ENCODE measurements around the gene DPEP1.
"Not testable (repeated sequence)": the region's sequence is repeated elsewhere in the genome, so short reads cannot be mapped to it uniquely, and the experiment has no call there.

The DPEP1 gene

DNA sequence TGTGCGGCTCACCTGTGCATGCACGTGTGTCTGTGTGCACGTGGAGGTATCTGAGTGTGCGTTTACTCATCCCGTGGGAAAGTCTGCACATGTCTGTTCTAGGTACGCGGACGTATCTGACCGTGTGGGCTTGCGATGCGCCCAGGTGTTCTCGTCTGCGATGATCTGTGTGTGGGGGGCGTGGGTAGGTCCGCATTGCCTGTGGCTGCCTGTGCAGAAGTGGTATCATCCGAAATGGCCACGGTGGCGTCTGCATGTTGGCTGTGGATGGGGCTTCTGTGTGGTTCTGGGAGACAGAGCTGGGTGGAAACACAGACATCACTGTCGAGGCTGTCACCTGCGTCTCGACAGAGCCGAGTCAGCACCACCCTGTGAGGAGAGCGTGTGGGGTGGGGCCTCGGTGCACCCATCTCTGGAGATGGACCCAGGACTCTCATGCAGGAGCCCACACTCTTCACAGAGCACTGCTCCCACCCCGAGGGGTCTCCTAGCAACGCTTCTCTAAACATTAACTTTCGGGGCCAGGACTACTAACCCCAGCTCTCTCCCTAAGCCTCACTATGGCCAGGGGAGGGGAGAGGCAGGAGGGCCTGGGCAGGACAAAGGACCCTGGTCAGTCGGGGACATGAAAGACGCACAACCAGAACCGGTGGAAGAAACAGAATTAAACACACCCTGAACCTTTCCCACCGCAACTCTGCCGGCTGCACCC is 8.4 kb downstream of the DPEP1 start:
- DNase-seq, result no peak

- DNase-seq, result no peak
These were observed 10.2 kb downstream of the DPEP1 start for GRCh38 chr16:89623511-89624261.

DNA sequence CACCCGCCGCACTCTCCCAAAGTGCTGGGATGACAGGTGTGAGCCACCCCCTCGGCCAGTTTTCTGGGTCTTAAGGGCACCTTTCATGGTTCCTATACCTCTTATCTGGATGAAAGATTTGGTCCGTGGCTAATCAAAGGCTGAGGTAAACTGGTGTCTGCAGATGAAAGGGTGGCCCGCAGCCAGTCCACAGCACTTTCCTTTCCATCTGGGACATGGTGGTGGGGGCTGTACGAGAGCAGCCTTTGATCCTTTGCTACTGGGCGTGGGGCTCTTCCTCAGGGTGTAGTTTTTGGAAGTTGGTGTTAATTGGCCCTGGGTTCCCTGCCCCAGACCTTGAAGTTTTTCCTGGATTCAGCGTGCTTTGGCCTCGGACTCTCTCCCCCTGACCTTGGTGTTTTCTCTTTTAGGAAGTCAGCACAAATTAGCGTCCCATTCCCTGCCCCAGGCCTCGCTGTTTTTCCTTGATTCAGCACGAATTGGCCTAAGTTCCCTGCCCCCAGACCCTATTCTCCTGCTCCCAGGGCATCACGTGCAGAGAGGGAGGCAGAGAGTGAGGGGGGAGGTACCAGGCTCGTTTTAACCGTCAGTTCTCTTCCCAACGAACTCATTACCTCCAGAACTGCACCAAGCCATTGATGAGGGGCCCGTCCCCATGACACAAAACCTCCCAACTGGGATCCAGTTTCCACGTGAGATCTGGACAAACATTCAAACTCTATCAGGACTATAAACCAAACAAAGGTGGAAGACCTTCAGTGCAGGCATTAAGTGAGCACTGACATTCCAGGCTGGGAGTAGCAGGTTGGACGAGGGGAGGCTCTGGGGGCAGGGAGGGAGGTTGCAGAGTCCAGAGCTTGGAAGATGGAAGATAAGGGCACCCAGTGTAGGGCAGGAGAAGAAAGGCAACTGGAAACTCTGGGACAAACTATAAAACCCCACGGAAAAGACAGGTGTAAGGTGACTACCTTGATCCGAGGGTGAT is 11.6 kb downstream of the DPEP1 start:
- no peak for DNase-seq

GRCh38 chr16:89629827-89630610 is 16.6 kb downstream of the DPEP1 start:
- DNase-seq, result no peak

GRCh38 chr16:89633064-89633631 is 19.7 kb downstream of the DPEP1 start:
- no peak for DNase-seq

DNA sequence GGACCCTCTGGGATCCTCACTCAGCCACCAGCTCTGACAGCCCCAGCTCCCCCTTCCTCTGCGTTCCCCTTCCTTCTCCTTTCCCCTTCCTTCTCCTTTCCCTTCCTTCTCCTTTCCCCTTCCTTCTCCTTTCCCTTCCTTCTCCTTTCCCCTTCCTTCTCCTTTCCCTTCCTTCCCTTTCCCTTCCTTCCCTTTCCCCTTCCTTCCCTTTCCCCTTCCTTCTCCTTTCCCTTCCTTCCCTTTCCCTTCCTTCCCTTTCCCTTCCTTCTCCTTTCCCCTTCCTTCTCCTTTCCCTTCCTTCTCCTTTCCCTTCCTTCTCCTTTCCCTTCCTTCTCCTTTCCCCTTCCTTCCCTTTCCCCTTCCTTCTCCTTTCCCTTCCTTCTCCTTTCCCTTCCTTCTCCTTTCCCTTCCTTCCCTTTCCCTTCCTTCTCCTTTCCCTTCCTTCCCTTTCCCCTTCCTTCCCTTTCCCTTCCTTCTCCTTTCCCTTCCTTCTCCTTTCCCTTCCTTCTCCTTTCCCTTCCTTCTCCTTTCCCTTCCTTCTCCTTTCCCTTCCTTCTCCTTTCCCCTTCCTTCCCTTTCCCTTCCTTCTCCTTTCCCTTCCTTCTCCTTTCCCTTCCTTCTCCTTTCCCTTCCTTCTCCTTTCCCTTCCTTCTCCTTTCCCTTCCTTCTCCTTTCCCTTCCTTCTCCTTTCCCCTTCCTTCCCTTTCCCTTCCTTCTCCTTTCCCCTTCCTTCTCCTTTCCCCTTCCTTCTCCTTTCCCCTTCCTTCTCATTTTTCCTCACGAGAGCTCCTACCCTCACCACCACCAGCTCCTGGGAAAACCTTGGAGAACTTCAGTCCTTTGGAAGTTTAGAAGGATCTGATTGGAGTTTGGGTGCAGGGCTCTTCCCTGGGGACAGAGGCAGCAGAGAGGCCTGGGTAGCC is 21.3 kb downstream of the DPEP1 start:
- DNase-seq, result not testable (repeated sequence)

GRCh38 chr16:89636663-89637062 is 23.2 kb downstream of the DPEP1 start:
- DNase-seq, result no peak

- no peak for DNase-seq
These were observed 23.9 kb downstream of the DPEP1 start for GRCh38 chr16:89637379-89637778.

- no peak for DNase-seq
These were observed 25.0 kb downstream of the DPEP1 start for GRCh38 chr16:89638455-89638854.

DNA sequence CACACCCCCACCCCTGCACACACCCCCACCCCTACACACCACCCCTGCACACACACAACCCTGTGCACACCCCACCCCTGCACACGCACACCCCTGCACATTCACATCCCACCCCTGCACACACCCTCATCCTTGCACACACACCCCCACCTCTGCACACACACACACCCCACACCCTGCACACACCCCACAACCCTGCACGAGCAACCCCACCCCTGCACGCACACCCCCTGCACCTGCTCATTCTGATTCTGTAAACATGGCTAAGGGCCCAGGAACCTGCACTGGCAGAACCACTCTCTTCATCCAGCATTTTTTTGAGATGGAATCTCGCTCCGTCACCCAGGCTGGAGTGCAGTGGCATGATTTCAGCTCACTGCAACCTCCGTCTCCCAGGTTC is 25.9 kb downstream of the DPEP1 start:
- DNase-seq, result no peak

GRCh38 chr16:89641458-89642119 is 28.1 kb downstream of the DPEP1 start:
- no peak for DNase-seq

GRCh38 chr16:89642574-89642973 is 29.1 kb downstream of the DPEP1 start:
- no peak for DNase-seq

GRCh38 chr16:89643769-89644300 is 30.4 kb downstream of the DPEP1 start:
- DNase-seq, result no peak

DNA sequence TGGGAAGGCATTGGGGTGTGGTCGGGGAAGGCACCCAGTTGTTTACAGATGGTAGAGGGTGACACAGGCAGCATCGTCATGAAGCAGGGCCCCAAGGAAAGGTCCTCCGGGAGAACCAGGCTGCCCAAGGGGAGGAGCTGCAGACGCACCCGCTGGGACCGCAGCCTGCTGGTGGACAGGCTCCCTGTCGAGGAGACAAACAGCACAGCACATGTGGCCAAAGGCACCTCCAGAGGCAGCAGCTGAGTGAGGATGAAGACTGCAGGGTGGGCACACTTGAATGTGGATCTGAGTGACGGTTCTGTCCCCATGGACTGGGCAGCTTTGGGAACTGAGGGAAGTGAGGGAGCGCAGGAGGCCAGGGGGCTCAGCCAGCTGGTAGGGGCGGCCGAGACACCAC is 31.7 kb downstream of the DPEP1 start:
- DNase-seq, result no peak

GRCh38 chr16:89646270-89646669 is 32.8 kb downstream of the DPEP1 start:
- no peak for DNase-seq

GRCh38 chr16:89646906-89647305 is 33.5 kb downstream of the DPEP1 start:
- no peak for DNase-seq

DNA sequence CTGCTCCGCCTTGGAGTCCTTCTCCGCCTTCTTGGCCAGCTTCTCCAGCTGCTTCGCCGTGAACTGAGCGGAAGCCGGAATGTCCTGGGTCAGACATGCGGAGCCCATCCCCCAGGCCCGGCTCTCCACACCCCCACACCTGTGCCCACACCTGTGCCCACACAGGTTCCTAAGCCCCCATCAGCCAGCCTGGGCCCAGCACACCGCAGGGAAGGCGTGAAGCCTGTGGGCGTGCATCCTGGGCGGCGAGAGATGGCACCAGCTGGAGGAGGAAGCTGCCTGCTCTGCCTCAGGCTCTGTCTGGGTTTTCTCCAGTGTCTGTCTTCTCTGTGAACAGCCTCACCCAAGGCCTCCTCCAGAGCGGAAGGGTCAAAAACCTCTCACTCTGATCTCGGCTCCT is 38.1 kb downstream of the DPEP1 start:
- DNase-seq, result no peak

DNA sequence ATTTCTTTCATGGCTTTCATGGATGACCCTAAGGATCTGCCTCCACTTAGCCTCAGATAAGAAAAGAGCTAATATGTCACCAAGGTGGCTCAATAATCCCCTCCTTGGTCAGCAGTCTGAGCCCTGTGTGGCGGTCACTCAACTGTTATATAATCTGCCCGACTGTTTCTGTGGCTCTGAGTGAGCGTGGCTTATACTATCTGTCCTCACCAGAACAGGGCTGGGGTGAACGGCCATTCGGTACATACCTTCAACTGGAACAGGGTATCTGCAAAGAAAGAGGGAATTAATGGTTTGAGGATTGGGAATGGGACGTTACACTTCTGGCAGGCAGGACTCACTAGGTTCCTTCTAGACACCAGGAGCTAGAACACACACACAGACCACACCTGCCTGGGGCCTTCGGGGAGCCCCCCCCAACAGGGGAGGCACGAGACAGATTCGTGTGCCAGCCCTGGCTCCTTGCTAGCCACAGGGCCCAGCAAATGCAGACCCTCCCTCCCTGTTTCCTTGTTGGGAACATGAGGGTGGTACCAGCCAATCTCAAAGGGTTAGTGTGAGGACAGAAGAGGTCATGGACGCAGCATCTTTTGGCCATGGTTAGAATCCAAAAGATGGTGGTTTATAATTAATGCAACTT is 40.3 kb downstream of the DPEP1 start:
- DNase-seq, result no peak

DNA sequence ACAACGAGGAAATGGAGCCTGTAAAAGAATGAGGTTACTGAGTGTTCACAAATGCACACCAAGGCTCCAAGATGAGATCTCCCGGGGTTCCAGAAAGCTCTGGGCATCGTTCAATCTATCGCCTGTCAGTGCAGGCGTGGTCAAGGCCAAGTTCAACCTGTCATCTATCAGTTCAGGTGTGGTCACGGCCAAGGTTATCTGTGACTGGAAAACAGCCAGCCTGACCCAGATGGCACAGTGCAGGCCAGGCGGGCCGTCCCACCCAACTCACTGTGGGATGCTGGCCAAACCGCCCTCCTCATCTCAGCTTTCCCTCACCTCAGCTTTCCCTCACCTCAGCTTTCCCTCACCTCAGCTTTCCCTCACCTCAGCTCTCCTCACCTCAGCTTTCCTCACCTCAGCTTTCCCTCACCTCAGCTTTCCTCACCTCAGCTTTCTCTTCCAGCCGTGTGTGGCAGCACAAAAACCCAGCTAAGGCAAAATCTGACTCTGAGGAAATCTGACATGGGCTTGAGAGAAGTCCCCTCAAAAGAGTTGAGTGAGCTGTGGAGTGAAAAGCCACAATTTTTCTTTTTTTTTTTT is 41.7 kb downstream of the DPEP1 start:
- DNase-seq, result no peak

Data from NCI-H524 treated with DMSO at 0.1 percent for 48 hours (cell line).